Measurements from ENCODE around the gene PTCSC3. TPM values are rescaled to one million over a fixed set of nuclear protein-coding genes. Genes with fewer than 3 reads are reported as not detected.

The PTCSC3 gene
- total RNA-seq (2013): not detected
- not detected for polyA plus RNA-seq
- polyA minus RNA-seq: not detected in 2 replicates
- 0 to 1.3 (median 0) reads per million in 11 experiments for total RNA-seq

- TF ChIP-seq CTCF (IDR thresholded peaks at IDR 0.05): no peak
- peaks cover 3 to 4% (median 3%) of the 10 kb centered on the region in 3 donors for H3K27me3 Mint-ChIP-seq (ENCODE audit: low read depth in 3 of 3)
- 90% methylated on average over 2 of the region's 4 CpGs for WGBS (ENCODE audit: insufficient coverage)
- Histone ChIP-seq H3K36me3 (replicated peaks in 1 of 2; ENCODE audit: control insufficient read depth in 1 of 2, insufficient read depth in 2 of 2, low read length in 2 of 2) (no peaks in the 10 kb centered on the region), H3K4me2 (replicated peaks; ENCODE audit: extremely low read depth, low read length, poor library complexity, severe bottlenecking) (no peak within 1 kb of the TSS), H3K9ac (ENCODE audit: insufficient read depth, low read length, poor library complexity, severe bottlenecking) (no peak within 1 kb of the TSS), H3K79me2 (ENCODE audit: insufficient read depth, low read length) (no peaks in the 10 kb centered on the region), H2AFZ (ENCODE audit: insufficient read depth, low read depth, low read length, poor library complexity, severe bottlenecking) (no peak within 1 kb of the TSS), H3K9me3 (replicated peaks in 1 of 2; ENCODE audit: control insufficient read depth in 1 of 2, insufficient read depth in 1 of 2, low read length in 2 of 2) (no peaks in the 10 kb centered on the region), H3K4me3 (replicated peaks in 1 of 3; ENCODE audit: low read depth in 2 of 3, low read length in 3 of 3) (no peak within 1 kb of the TSS), H3K27ac (ENCODE audit: low read depth in 1 of 2, low read length in 2 of 2) (no peak within 1 kb of the TSS), H3K27me3 (ENCODE audit: control insufficient read depth in 2 of 2, insufficient read depth in 2 of 2, low read length in 2 of 2) (no peaks in the 10 kb centered on the region), H4K20me1 (ENCODE audit: insufficient read depth, low read length) (no peaks in the 10 kb centered on the region), H3K4me1 (ENCODE audit: control insufficient read depth in 1 of 2, insufficient read depth in 2 of 2, low read length in 2 of 2) (no peaks in the 10 kb centered on the region)
- peak within 1 kb of the TSS in 1 of 7 donors; percentile 10 for H3K27ac Mint-ChIP-seq
- intact Hi-C loops (cut with micrococcal nuclease): no loop called here
- H3K4me3 Mint-ChIP-seq: no peak within 1 kb of the TSS
- H3K9me3 Mint-ChIP-seq: peaks cover 0 to 6% (median 1%) of the 10 kb centered on the region in 7 donors
- H3K36me3 Mint-ChIP-seq: no peaks in the 10 kb centered on the region
- DNase-seq: no peak
- H3K4me1 Mint-ChIP-seq: no peaks in the 10 kb centered on the region
Observed at GRCh38 chr14:36176524-36176923, at the start of gene PTCSC3. Gene PTCSC3 (minus strand): TSS chr14:36176722.

GRCh38 chr14:36226164-36226563, 49.6 kb upstream of the PTCSC3 start:
- Histone ChIP-seq H3K79me2 (ENCODE audit: insufficient read depth, low read length) (no peaks in the 10 kb centered on the region), H3K9ac (ENCODE audit: insufficient read depth, low read length, poor library complexity, severe bottlenecking) (no peak overlapping the region), H3K4me3 (replicated peaks in 1 of 3; ENCODE audit: low read depth in 2 of 3, low read length in 3 of 3) (no peak overlapping the region), H3K36me3 (replicated peaks in 1 of 2; ENCODE audit: control insufficient read depth in 1 of 2, insufficient read depth in 2 of 2, low read length in 2 of 2) (no peaks in the 10 kb centered on the region), H3K27me3 (ENCODE audit: control insufficient read depth in 2 of 2, insufficient read depth in 2 of 2, low read length in 2 of 2) (peaks cover 0 to 6% of the 10 kb centered on the region in 2 donors), H3K4me1 (ENCODE audit: control insufficient read depth in 1 of 2, insufficient read depth in 2 of 2, low read length in 2 of 2) (no peaks in the 10 kb centered on the region), H3K4me2 (replicated peaks; ENCODE audit: extremely low read depth, low read length, poor library complexity, severe bottlenecking) (no peak overlapping the region), H3K27ac (ENCODE audit: low read depth in 1 of 2, low read length in 2 of 2) (no peak overlapping the region), H4K20me1 (ENCODE audit: insufficient read depth, low read length) (no peaks in the 10 kb centered on the region), H2AFZ (ENCODE audit: insufficient read depth, low read depth, low read length, poor library complexity, severe bottlenecking) (no peak overlapping the region), H3K9me3 (replicated peaks in 1 of 2; ENCODE audit: control insufficient read depth in 1 of 2, insufficient read depth in 1 of 2, low read length in 2 of 2) (no peaks in the 10 kb centered on the region)
- WGBS (ENCODE audit: insufficient coverage): no CpG with 5 or more reads among the region's 1 CpG
- Mint-ChIP-seq H3K36me3 (no peaks in the 10 kb centered on the region), H3K9me3 (no peaks in the 10 kb centered on the region), H3K27me3 (ENCODE audit: low read depth in 3 of 3) (peaks cover 4 to 10% (median 8%) of the 10 kb centered on the region in 3 donors), H3K4me1 (no peaks in the 10 kb centered on the region), H3K27ac (no peak overlapping the region), H3K4me3 (no peak overlapping the region)
- DNase-seq: no peak
- intact Hi-C loops (cut with micrococcal nuclease): no loop called here
- TF ChIP-seq CTCF (IDR thresholded peaks at IDR 0.05): no peak
